HG03039 (cell line): Measurements from ENCODE around the gene STK24.
"Not testable (repeated sequence)": the region's sequence is repeated elsewhere in the genome, so short reads cannot be mapped to it uniquely, and the experiment has no call there.

Experiments used
- ATAC-seq: cut with Tn5 transposase; IDR thresholded peaks from one replicate; pipeline ENCODE4 v1.9.1; 2021; ENCODE audit warnings: mild to moderate bottlenecking, moderate library complexity; ENCODE audit not compliant: unreplicated experiment

Gene STK24

GRCh38 chr13:98576963-98577835 is at the start of gene STK24:
STK24 (minus strand) TSS chr13:98577107; CDS start chr13:98576786, 321 bp downstream.
- peak; percentile 58 for ATAC-seq

- ATAC-seq, result no peak
Measured at GRCh38 chr13:98626298-98626935, 49.5 kb upstream of the STK24 start.

GRCh38 chr13:98624589-98624988 is 47.7 kb upstream of the STK24 start:
- ATAC-seq, result not testable (repeated sequence)

GRCh38 chr13:98622931-98623331 is 46.0 kb upstream of the STK24 start:
- no peak for ATAC-seq

- no peak for ATAC-seq
Measured at GRCh38 chr13:98619556-98619955, 42.6 kb upstream of the STK24 start.

GRCh38 chr13:98615595-98615994 is 38.7 kb upstream of the STK24 start:
- not testable (repeated sequence) for ATAC-seq

GRCh38 chr13:98613591-98613990 is 36.7 kb upstream of the STK24 start:
- ATAC-seq, result no peak

- no peak for ATAC-seq
Measured at GRCh38 chr13:98609756-98610155, 32.8 kb upstream of the STK24 start.

- ATAC-seq, result no peak
Measured at GRCh38 chr13:98606296-98606695, 29.4 kb upstream of the STK24 start.

GRCh38 chr13:98599502-98600328 is 22.8 kb upstream of the STK24 start:
- ATAC-seq, result no peak

- ATAC-seq, result no peak
Measured at GRCh38 chr13:98598043-98598442, 21.1 kb upstream of the STK24 start.

GRCh38 chr13:98595134-98595533 is 18.2 kb upstream of the STK24 start:
- ATAC-seq, result no peak

- no peak for ATAC-seq
Measured at GRCh38 chr13:98592362-98592732, 15.4 kb upstream of the STK24 start.

- no peak for ATAC-seq
Measured at GRCh38 chr13:98591721-98592361, 14.9 kb upstream of the STK24 start.

- ATAC-seq, result not testable (repeated sequence)
Measured at GRCh38 chr13:98590471-98590870, 13.6 kb upstream of the STK24 start.

- ATAC-seq, result not testable (repeated sequence)
Measured at GRCh38 chr13:98589516-98589915, 12.6 kb upstream of the STK24 start.

GRCh38 chr13:98586400-98587345 is 9.8 kb upstream of the STK24 start:
- ATAC-seq, result no peak

- no peak for ATAC-seq
Measured at GRCh38 chr13:98585946-98586345, 9.0 kb upstream of the STK24 start.

GRCh38 chr13:98585398-98585754 is 8.5 kb upstream of the STK24 start:
- no peak for ATAC-seq
